Vagina (tissue), 2 donors: ENCODE data around the gene SLC44A1.

Experiments used
- POLR2A ChIP-seq, 2 donors: fragments of 450-650 bp; IDR thresholded peaks; one replicate each; pipeline ENCODE4 v1.6.1; 2017; ENCODE audit warnings: antibody characterized with exemption in 2 of 2, mild to moderate bottlenecking in 2 of 2, moderate library complexity in 2 of 2
- POLR2AphosphoS5 ChIP-seq, 2 donors: sonication (generic); formaldehyde crosslinking; IDR thresholded peaks; one replicate each; pipeline ENCODE4 v1.9.0; 2017; ENCODE audit warnings: antibody characterized with exemption in 2 of 2, mild to moderate bottlenecking in 2 of 2, low read depth in 1 of 2; ENCODE audit not compliant: insufficient read depth in 1 of 2
- TF ChIP-seq, protein P1 (sequence below), 3 experiments: fragments of 450-650 bp in 2 of 3; fragments of 200-600 bp in 1 of 3; sonication (generic) in 1 of 3; IDR thresholded peaks; one replicate each; pipeline ENCODE4 v1.5.1; 2017 to 2019; ENCODE audit warnings: antibody characterized with exemption in 3 of 3, mild to moderate bottlenecking in 2 of 3, moderate library complexity in 2 of 3

DNA sequence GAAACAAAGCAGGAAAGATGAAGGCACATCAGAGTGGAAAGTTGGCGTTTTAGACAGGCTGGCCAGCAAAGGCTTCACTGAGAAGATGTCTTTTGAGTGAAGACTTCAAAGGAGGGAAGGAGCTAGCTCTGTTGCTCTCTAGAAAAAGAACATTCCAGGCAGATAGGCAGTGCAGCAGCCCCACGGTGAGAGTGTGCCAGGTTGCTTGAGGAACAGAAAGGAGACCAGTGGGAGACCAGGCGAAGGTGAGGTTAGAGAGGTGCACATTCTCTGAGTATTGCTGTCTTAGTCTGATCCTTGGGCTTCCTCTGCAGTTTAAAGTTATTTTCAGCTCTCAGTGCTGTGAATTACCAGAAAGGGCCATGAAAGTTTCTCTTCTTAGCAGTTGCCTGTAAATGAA lies 83.8 kb downstream of the SLC44A1 start:
- TF ChIP-seq, protein P1, sequence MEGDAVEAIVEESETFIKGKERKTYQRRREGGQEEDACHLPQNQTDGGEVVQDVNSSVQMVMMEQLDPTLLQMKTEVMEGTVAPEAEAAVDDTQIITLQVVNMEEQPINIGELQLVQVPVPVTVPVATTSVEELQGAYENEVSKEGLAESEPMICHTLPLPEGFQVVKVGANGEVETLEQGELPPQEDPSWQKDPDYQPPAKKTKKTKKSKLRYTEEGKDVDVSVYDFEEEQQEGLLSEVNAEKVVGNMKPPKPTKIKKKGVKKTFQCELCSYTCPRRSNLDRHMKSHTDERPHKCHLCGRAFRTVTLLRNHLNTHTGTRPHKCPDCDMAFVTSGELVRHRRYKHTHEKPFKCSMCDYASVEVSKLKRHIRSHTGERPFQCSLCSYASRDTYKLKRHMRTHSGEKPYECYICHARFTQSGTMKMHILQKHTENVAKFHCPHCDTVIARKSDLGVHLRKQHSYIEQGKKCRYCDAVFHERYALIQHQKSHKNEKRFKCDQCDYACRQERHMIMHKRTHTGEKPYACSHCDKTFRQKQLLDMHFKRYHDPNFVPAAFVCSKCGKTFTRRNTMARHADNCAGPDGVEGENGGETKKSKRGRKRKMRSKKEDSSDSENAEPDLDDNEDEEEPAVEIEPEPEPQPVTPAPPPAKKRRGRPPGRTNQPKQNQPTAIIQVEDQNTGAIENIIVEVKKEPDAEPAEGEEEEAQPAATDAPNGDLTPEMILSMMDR (IDR thresholded peaks at IDR 0.05): no peak
- TF ChIP-seq POLR2A (IDR thresholded peaks at IDR 0.05): no peak
- no peak for TF ChIP-seq POLR2AphosphoS5 (IDR thresholded peaks at IDR 0.05; ENCODE audit: insufficient read depth in 1 of 2, low read depth in 1 of 2)
